Measurements from ENCODE around the gene FOXN3.

Gene FOXN3

DNA sequence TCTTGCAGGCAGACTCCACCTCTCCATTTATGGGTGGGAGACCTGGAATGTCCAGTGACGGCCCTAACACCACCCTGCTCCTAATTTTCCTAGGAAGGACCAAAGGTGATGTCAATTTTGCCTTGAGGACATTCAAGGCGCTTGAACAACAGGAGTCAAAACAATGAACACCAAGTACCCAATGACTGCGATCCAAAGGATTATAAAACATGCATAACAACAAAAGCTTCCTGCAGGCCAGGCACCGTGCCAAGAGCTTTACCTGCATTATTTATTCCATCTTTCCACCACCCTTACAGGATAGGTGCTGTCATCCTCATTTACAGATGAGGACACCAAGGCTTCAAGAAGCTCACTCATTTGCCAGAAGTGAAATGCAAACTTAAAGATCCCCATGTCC lies 15.2 kb upstream of the FOXN3 start:
- no peak for DNase-seq (ENCODE audit: low read depth, low spot score)
- Histone ChIP-seq H3K9me3 (ENCODE audit: control insufficient read depth, insufficient read depth, low read length) (no peaks in the 10 kb centered on the region), H3K27me3 (ENCODE audit: control insufficient read depth, insufficient read depth, low read length) (no peaks in the 10 kb centered on the region), H3K4me1 (ENCODE audit: control insufficient read depth, insufficient read depth, low read length) (peaks cover 11% of the 10 kb centered on the region; the same call in 1 of the 2 replicates), H3K36me3 (ENCODE audit: control insufficient read depth, insufficient read depth, low read length) (no peaks in the 10 kb centered on the region), H3K4me3 (ENCODE audit: low read length) (no peak overlapping the region), H3K27ac (ENCODE audit: low read length) (no peak overlapping the region)
- no CpG with 5 or more reads among the region's 4 CpGs for WGBS (ENCODE audit: insufficient coverage, insufficient read length)

DNA sequence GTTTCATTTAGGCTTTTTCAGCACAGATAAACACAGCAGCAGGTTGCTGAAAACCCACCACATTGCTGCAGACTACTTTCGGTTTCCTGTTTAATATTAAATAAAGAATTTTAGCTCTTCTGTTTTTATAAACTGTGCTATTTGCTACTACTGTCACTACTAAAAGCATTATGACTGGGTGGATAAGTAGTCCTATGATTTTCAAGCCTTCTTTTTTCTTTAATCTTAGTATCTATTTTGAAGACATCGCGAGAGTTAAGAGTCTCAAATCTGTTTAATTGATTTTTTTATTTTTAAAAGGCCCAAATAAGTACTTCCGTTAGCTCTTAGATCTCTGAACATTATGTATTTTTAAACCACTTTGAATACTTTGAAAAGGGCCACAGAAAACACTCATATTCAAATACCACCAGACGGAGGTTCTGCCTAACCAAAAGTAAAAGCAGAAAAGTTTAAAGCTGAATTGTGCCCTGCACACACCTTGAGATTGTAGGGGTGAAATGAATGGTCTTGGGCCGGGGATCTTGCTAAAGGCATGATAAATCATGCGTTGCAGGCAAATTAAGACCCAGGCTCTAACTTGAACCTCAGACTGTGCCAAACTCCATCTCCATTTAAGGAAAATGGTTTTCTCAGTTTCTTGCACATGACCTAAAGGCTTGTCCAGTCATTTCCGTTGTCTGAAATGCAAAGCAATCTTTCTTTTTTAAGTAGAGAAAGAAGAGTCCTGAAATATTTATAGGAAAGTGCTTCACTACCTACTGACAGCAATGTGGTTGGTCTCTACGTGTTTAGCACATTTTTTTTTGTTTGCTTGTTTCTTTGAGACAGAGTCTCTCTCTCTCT lies 13.6 kb upstream of the FOXN3 start:
- DNase-seq (ENCODE audit: low read depth, low spot score) = no peak
- Histone ChIP-seq H3K27ac (ENCODE audit: low read length) (no peak overlapping the region), H3K36me3 (ENCODE audit: control insufficient read depth, insufficient read depth, low read length) (no peaks in the 10 kb centered on the region), H3K9me3 (ENCODE audit: control insufficient read depth, insufficient read depth, low read length) (no peaks in the 10 kb centered on the region), H3K27me3 (ENCODE audit: control insufficient read depth, insufficient read depth, low read length) (no peaks in the 10 kb centered on the region), H3K4me1 (ENCODE audit: control insufficient read depth, insufficient read depth, low read length) (peaks cover 11% of the 10 kb centered on the region; the same call in 1 of the 2 replicates), H3K4me3 (ENCODE audit: low read length) (no peak overlapping the region)
- WGBS (ENCODE audit: insufficient coverage, insufficient read length) = no CpG with 5 or more reads among the region's 9 CpGs

DNA sequence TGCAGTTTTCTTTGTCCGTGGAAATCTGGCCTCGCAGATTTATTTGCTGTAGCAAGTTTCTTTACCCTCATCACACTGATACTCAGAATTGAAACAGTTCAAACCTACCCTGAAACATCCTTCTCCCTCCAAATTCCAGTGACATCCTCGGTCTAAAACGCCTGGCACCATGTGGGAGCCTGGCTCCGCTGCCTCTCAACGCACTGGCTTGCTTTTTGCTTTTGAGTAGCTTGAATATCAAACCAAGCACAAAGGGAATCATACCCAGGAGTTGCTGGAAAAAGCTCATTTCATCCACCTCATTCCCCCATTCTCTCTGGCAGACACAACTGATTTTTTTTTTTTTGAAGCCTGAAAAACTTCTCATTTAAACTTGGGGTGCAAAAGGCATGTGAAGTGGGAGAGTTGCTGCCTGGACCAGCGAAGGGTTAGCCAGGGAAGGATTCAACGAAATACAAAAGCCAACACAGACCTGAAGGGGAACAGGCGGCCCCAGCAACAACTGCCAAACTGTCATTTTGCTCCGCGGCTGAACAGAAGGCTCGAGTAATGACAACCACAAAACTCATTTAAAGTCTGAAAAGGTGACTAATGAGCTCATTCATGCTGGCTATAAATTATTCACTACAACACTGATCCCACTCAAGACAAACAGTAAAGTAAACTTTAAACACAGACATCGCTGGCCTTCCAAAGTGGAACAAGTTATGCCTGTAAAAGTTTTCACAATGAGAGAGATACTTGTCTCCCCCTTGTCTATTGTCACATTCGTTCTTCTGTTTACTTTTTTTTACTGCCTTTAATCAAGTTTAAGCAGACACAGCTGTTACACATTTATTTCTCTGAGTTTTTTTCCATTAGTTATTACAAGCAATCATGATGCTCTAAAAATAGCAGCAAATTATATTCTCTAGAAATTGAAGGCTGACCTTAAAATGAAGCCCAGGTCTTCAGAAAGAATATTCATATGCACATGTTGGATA lies 12.5 kb upstream of the FOXN3 start:
- no peak for DNase-seq (ENCODE audit: low read depth, low spot score)
- Histone ChIP-seq H3K9me3 (ENCODE audit: control insufficient read depth, insufficient read depth, low read length) (no peaks in the 10 kb centered on the region), H3K27me3 (ENCODE audit: control insufficient read depth, insufficient read depth, low read length) (no peaks in the 10 kb centered on the region), H3K4me1 (ENCODE audit: control insufficient read depth, insufficient read depth, low read length) (peaks cover 9% of the 10 kb centered on the region; the same call in 1 of the 2 replicates), H3K36me3 (ENCODE audit: control insufficient read depth, insufficient read depth, low read length) (no peaks in the 10 kb centered on the region), H3K27ac (ENCODE audit: low read length) (no peak overlapping the region), H3K4me3 (ENCODE audit: low read length) (no peak overlapping the region)
- WGBS (ENCODE audit: insufficient coverage, insufficient read length) = no CpG with 5 or more reads among the region's 14 CpGs

DNA sequence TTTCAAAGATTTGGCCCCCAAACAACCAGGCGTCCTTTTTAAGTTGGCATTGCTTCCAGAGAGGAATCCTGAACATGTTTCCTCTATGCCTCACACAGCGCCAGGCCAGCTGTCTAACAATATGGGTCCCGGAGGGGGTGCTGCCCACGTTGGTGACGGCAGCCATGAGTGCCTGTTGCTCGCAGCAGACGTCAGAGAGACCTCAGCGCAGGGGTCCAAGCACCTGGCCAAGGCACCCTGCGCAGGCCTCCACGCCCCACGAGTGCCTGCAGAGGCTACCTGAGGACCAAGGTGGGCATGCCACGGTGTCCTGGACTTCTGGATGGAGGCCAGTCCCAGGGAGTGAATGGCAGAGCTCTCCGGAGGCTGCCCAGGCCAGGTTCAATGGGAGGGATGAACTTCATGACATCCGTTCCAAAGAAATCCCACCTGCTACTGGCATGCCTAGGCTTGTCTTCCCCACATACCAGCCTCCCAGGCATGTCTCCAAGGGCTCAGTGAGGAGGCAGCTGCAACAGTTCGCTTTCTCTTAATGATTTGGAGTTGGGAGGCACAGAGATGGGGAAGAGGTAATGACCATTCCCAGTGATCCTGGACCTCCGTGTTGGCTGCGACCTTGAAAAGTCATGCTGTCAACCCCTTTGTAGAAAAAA lies 11.6 kb upstream of the FOXN3 start:
- no peak for DNase-seq (ENCODE audit: low read depth, low spot score)
- H3K4me3 ChIP-seq (ENCODE audit: low read length) = no peak overlapping the region
- no CpG with 5 or more reads among the region's 17 CpGs for WGBS (ENCODE audit: insufficient coverage, insufficient read length)
- no peaks in the 10 kb centered on the region for H3K27me3 ChIP-seq (ENCODE audit: control insufficient read depth, insufficient read depth, low read length)
- no peaks in the 10 kb centered on the region for H3K9me3 ChIP-seq (ENCODE audit: control insufficient read depth, insufficient read depth, low read length)
- no peak overlapping the region for H3K27ac ChIP-seq (ENCODE audit: low read length)
- peaks cover 9% of the 10 kb centered on the region; the same call in 1 of the 2 replicates for H3K4me1 ChIP-seq (ENCODE audit: control insufficient read depth, insufficient read depth, low read length)
- no peaks in the 10 kb centered on the region for H3K36me3 ChIP-seq (ENCODE audit: control insufficient read depth, insufficient read depth, low read length)

DNA sequence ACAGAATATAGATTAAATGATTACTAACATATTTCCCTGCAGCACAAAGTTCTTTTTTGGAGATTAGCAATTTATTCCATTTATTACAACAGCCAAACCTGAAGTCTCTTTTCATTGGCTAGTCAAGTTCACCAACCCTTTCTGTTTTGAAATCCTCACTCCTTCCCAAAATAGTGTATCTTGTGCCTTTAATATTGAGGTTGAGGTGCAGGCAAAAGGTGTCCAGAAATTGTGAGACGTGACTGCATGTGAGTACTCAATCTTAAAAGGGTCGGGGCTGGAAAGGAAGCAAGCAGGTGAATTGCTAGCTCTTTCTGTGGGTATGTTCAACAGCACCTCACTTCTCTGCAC lies 11.1 kb upstream of the FOXN3 start:
- peaks cover 9% of the 10 kb centered on the region; the same call in 1 of the 2 replicates for H3K4me1 ChIP-seq (ENCODE audit: control insufficient read depth, insufficient read depth, low read length)
- H3K27me3 ChIP-seq (ENCODE audit: control insufficient read depth, insufficient read depth, low read length) = no peaks in the 10 kb centered on the region
- no peak overlapping the region for H3K4me3 ChIP-seq (ENCODE audit: low read length)
- H3K9me3 ChIP-seq (ENCODE audit: control insufficient read depth, insufficient read depth, low read length) = no peaks in the 10 kb centered on the region
- H3K36me3 ChIP-seq (ENCODE audit: control insufficient read depth, insufficient read depth, low read length) = no peaks in the 10 kb centered on the region
- no peak overlapping the region for H3K27ac ChIP-seq (ENCODE audit: low read length)
- WGBS (ENCODE audit: insufficient coverage, insufficient read length) = no CpG with 5 or more reads among the region's 2 CpGs
- DNase-seq (ENCODE audit: low read depth, low spot score) = no peak

DNA sequence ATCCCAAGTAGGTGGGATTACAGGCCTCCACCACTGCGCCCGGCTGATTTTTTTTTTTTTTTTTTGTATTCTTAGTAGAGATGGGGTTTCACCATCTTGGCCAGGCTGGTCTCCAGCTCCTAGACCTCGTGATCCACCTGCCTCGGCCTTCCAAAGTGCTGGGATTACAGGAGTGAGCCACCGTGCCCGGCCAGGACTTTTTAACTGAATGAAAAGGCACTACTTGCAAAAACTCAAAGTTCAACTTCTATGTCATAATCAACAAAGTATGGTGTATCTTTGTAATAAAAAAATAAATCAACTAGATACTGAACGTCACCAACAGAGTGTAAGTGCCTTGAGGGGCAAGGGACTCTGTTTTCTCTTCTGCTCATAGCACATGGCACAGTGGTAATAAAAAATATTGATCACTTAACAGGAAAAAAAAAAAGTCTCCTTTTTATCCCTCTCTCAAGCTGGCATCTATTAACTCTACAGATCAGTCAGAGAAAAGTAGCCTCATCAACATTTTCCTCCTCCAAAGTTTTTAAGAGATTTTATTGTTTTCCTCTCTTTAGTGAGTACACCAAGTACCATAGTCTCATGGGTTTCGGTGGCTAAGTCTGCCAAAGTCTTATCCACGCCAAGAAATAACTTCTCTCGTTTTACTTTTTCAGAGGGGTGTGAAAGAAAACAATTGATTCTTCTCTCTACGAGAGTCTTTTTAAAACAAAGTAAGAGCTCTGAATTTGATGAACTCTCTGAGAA lies 10.6 kb upstream of the FOXN3 start:
- no peak overlapping the region for H3K4me3 ChIP-seq (ENCODE audit: low read length)
- no CpG with 5 or more reads among the region's 11 CpGs for WGBS (ENCODE audit: insufficient coverage, insufficient read length)
- no peak overlapping the region for H3K27ac ChIP-seq (ENCODE audit: low read length)

DNA sequence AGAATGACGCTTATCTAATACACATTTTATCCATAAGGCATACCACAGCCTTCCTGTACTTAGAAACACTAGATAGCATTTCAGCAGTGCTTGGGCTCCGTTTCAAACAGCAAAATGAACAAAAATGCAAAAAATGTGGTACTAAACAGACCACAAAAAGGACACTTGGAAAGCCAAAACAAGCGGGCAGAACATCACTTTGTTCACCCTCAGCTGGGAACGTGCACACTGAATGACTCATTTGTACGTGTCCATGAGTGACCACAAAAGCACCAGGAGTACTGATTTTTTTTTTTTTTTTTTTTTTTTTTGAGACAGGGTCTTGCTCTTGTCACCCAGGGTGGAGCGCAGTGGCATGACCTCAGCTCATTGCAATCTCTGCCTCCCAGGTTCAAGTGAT lies 8.9 kb upstream of the FOXN3 start:
- no peak for DNase-seq (ENCODE audit: low read depth, low spot score)
- H3K36me3 ChIP-seq (ENCODE audit: control insufficient read depth, insufficient read depth, low read length) = no peaks in the 10 kb centered on the region
- H3K4me1 ChIP-seq (ENCODE audit: control insufficient read depth, insufficient read depth, low read length) = peaks cover 6% of the 10 kb centered on the region
- no CpG with 5 or more reads among the region's 6 CpGs for WGBS (ENCODE audit: insufficient coverage, insufficient read length)
- H3K4me3 ChIP-seq (ENCODE audit: low read length) = no peak overlapping the region
- H3K9me3 ChIP-seq (ENCODE audit: control insufficient read depth, insufficient read depth, low read length) = no peaks in the 10 kb centered on the region
- no peak overlapping the region for H3K27ac ChIP-seq (ENCODE audit: low read length)
- no peaks in the 10 kb centered on the region for H3K27me3 ChIP-seq (ENCODE audit: control insufficient read depth, insufficient read depth, low read length)

More for the DNA sequence above, 10.6 kb upstream of the FOXN3 start:
- H3K9me3 ChIP-seq (ENCODE audit: control insufficient read depth, insufficient read depth, low read length) = no peaks in the 10 kb centered on the region
- no peaks in the 10 kb centered on the region for H3K36me3 ChIP-seq (ENCODE audit: control insufficient read depth, insufficient read depth, low read length)
- DNase-seq (ENCODE audit: low read depth, low spot score) = no peak
- H3K27me3 ChIP-seq (ENCODE audit: control insufficient read depth, insufficient read depth, low read length) = no peaks in the 10 kb centered on the region
- H3K4me1 ChIP-seq (ENCODE audit: control insufficient read depth, insufficient read depth, low read length) = peaks cover 10% of the 10 kb centered on the region

DNA sequence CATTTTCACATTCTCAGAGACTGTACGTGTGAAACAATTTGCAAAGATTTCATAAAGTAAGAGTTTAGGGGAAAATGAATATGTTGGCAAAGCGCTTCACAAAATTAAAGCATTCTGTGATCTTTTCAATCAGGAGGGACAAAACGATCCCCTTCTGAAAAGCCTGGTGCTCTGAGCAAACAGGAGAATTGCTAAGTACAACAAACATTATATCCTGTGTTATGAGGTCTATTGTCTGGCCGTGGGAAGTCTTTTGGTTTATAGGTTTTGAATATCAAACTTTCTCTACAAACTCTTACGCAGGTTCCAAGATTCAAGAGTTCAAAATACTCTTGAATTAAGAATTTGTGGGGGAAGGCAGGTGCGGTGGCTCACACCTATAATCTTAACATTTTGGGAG lies 7.2 kb upstream of the FOXN3 start:
- Histone ChIP-seq H3K9me3 (ENCODE audit: control insufficient read depth, insufficient read depth, low read length) (no peaks in the 10 kb centered on the region), H3K4me3 (ENCODE audit: low read length) (no peak overlapping the region), H3K27ac (ENCODE audit: low read length) (no peak overlapping the region), H3K27me3 (ENCODE audit: control insufficient read depth, insufficient read depth, low read length) (no peaks in the 10 kb centered on the region), H3K4me1 (ENCODE audit: control insufficient read depth, insufficient read depth, low read length) (peaks cover 6% of the 10 kb centered on the region), H3K36me3 (ENCODE audit: control insufficient read depth, insufficient read depth, low read length) (no peaks in the 10 kb centered on the region)
- no peak for DNase-seq (ENCODE audit: low read depth, low spot score)
- WGBS (ENCODE audit: insufficient coverage, insufficient read length) = no CpG with 5 or more reads among the region's 6 CpGs

DNA sequence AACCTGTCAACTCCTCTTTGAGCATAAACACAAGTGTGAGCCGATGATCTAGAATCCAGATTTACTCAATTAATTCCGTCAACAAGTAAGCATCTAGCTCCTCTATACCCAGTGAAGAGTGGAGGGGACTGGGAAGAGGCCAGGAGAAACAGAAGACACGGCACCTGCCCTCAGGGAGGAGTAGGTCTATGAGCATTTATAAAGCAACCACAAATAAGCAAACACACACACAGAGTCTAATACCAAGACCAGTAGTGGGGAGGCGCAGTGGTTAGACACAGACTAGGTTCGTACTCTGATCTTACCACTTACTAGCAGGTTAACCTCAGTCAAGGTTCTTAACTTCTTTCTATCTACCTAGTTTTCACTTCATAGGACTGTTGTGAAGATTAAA lies 5.9 kb upstream of the FOXN3 start:
- no peak for DNase-seq (ENCODE audit: low read depth, low spot score)
- Histone ChIP-seq H3K9me3 (ENCODE audit: control insufficient read depth, insufficient read depth, low read length) (no peaks in the 10 kb centered on the region), H3K36me3 (ENCODE audit: control insufficient read depth, insufficient read depth, low read length) (no peaks in the 10 kb centered on the region), H3K27ac (ENCODE audit: low read length) (no peak overlapping the region), H3K27me3 (ENCODE audit: control insufficient read depth, insufficient read depth, low read length) (no peaks in the 10 kb centered on the region), H3K4me1 (ENCODE audit: control insufficient read depth, insufficient read depth, low read length) (peaks cover 4% of the 10 kb centered on the region), H3K4me3 (ENCODE audit: low read length) (no peak overlapping the region)
- WGBS (ENCODE audit: insufficient coverage, insufficient read length) = no CpG with 5 or more reads among the region's 5 CpGs
